Mucosa of stomach (tissue), 1 donor: Measurements from ENCODE around the gene TCAIM.
"Not testable (repeated sequence)": the region's sequence is repeated elsewhere in the genome, so short reads cannot be mapped to it uniquely, and the experiment has no call there.

Experiments used
- H3K27me3 ChIP-seq: one replicate; pipeline ENCODE4 v1.7.0; 2013; ENCODE audit warnings: mild to moderate bottlenecking, low read length; ENCODE audit not compliant: control insufficient read depth, insufficient read depth
- H3K36me3 ChIP-seq: one replicate; pipeline ENCODE4 v1.7.0; 2013; ENCODE audit warnings: low read length; ENCODE audit not compliant: control insufficient read depth, insufficient read depth
- H3K4me1 ChIP-seq: one replicate; pipeline ENCODE4 v1.7.0; 2013; ENCODE audit warnings: mild to moderate bottlenecking, low read length; ENCODE audit not compliant: control insufficient read depth, insufficient read depth
- H3K4me3 ChIP-seq: one replicate; pipeline ENCODE4 v1.7.0; 2013; ENCODE audit warnings: low read length
- H3K9ac ChIP-seq: one replicate; pipeline ENCODE4 v1.7.0; 2013; ENCODE audit warnings: mild to moderate bottlenecking, low read length, moderate library complexity
- H3K9me3 ChIP-seq: one replicate; pipeline ENCODE4 v1.7.0; 2013; ENCODE audit warnings: mild to moderate bottlenecking, low read length, moderate library complexity; ENCODE audit not compliant: control insufficient read depth
- donor health status: Pancreatic carcinoma.

Gene TCAIM

DNA sequence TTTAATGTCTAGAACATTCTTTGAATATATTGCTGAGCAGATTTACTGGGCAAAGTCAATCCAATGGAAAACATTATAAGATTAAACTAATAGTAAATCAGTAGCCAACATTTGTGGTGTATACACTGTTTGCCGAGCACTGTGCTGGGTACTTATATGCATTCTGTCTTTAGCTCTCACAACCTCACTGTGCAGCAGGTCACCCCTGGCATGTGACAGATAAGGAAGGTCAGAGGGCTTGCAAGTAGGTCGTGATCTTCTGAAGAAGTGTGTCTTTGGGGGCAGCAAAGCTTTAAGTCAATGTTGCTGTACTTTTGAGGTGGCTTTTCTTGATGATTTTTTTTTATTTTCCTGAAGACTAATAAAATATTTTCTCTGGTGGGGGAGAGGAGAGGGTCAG, 62.2 kb downstream of the TCAIM start:
- H3K4me1 ChIP-seq = no peaks in the 10 kb centered on the region
- no peaks in the 10 kb centered on the region for H3K36me3 ChIP-seq
- no peaks in the 10 kb centered on the region for H3K27me3 ChIP-seq
- H3K9ac ChIP-seq = no peak overlapping the region
- no peak overlapping the region for H3K4me3 ChIP-seq
- H3K9me3 ChIP-seq = no peaks in the 10 kb centered on the region

DNA sequence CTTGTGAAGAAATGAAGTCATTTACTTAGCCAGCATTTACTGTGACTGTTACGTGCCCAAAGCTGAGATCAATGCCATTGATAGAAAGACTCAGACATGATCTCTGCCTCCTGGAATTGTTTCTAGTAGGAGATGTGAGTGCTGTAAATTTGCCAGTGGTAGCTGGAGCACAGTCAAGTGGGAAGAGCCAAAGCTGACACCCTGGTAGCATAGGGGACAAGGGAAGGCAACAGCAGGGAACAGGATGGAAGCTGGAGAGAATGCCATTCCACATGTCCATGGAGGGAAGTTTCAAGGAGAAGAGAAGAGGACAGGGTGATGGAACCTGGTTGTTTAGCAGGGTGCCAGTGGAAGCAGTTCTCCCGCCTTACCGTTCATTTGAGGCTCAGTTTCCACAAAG, 64.0 kb downstream of the TCAIM start:
- H3K4me1 ChIP-seq = no peaks in the 10 kb centered on the region
- H3K27me3 ChIP-seq = no peaks in the 10 kb centered on the region
- H3K9me3 ChIP-seq = no peaks in the 10 kb centered on the region
- no peak overlapping the region for H3K9ac ChIP-seq
- H3K4me3 ChIP-seq = no peak overlapping the region
- no peaks in the 10 kb centered on the region for H3K36me3 ChIP-seq

DNA sequence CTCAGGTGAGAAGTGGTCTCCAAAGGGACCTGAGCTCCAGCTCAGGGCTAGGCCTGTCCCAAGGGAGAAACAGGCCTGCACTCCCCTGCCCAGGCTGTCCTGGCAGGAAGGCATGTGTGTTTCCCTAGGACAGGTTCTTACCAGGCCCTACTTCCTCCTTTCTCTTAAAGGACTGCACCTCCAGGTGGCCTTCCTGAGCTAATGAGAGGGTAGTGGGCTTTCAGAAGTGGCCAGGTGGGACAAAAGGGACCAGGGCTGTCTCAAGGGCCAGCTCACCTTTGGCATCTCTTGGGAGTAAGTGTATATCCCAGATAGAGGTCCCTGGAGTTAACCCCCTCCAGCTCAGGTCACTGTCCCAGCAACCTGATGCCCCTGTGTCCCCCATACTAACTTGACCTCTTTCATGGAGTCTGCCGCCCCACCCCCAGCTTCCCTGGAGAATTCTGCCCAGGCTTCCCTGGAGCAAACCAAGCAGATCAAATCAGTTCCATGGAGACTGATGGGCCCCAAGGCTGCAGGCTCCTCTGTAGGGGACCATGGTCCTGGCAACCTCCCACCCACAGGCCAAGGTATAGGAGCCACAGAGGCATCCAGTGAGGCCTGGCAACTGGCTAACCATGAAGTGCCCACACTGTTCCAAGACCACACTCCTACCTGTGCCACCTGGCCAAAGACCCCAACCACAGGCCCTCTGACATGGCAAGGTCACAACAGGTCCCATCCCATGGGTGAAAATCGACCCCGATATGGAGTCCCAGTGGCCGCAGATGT, 71.3 kb downstream of the TCAIM start:
- no peak overlapping the region for H3K4me3 ChIP-seq
- no peaks in the 10 kb centered on the region for H3K36me3 ChIP-seq
- H3K9ac ChIP-seq = no peak overlapping the region
- no peaks in the 10 kb centered on the region for H3K27me3 ChIP-seq
- no peaks in the 10 kb centered on the region for H3K4me1 ChIP-seq
- H3K9me3 ChIP-seq = no peaks in the 10 kb centered on the region

DNA sequence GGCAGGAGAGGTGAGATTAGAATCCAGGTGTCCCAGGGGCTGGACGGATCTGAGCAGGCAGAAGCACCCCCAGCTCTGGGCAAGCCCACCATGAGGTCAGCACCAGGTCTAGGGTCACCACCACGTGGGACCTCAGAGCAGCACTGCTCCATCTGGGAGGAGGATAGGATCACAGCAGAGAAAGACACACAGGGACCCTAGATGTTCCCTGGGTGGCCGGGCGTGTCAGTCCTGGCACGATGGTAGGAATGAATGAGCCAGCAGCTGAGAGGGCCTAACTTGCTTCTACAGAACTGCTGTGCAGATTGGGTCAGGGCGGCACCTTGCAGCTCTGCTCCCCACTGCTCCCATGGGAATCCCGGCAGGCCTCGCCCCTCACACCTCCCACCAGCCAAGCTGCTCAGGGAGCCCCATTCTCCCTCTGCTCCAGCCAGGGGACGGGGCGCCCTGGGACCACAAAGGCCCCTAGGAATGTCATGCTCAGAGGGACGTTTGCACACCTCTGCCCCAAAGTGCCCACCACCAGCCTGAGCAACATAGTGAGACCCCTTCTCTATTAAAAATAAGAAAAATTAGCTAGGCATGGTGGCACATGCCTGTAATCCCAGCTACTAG, 72.6 kb downstream of the TCAIM start:
- Histone ChIP-seq H3K9ac (no peak overlapping the region), H3K4me3 (no peak overlapping the region), H3K9me3 (no peaks in the 10 kb centered on the region), H3K4me1 (no peaks in the 10 kb centered on the region), H3K36me3 (no peaks in the 10 kb centered on the region), H3K27me3 (no peaks in the 10 kb centered on the region)

DNA sequence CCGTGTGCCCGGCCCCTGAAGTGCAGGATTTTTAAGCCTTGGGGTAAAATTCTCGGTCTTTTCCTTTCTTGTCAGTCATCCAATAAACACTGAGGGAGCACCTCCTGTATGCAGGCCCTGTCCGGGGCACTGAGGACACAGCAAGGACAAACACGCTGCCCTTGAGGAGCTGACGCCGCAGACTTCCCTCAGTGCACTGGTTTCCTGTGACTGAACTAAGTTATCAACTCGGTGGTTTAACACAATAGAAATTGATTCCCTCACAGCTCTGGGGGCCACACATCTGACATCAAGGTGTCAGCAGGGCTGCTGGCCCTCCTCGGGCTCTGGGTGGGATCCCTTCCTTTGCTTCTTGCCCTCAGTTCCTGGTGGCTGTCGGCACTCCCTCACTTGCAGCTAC, 73.8 kb downstream of the TCAIM start:
- no peaks in the 10 kb centered on the region for H3K4me1 ChIP-seq
- no peaks in the 10 kb centered on the region for H3K36me3 ChIP-seq

DNA sequence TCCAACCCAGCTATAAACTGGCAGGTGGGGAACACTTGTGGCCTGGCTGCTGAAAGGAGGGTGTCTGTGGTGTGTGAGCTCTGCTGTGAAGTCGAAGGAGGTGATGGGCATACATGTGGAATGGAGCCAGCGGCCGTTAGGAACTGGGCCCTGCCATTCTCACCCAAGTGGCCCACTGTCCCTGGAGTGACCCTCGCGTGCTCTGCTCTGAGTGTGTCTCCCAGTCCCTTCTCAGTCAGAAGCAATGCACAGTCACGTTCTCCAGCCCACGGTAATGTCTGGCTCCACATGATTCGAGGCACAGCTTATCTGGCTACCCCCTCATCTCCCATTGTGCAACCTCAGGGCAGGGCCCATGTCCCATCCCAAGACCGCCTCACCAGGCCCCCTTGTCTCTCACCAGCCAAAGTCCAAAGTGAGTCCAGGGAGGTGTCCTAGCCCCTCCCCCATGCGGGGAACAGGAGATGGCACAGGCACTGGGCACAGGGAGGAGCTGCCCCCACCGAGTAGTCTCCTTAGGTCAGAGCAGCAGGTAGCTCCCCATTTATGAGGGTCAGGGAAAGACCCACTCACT, 76.0 kb downstream of the TCAIM start:
- no peaks in the 10 kb centered on the region for H3K27me3 ChIP-seq
- no peak overlapping the region for H3K4me3 ChIP-seq
- no peaks in the 10 kb centered on the region for H3K9me3 ChIP-seq
- no peaks in the 10 kb centered on the region for H3K36me3 ChIP-seq
- no peaks in the 10 kb centered on the region for H3K4me1 ChIP-seq
- H3K9ac ChIP-seq = no peak overlapping the region

More for the DNA sequence above, 73.8 kb downstream of the TCAIM start:
- Histone ChIP-seq H3K4me3 (no peak overlapping the region), H3K27me3 (no peaks in the 10 kb centered on the region), H3K9me3 (no peaks in the 10 kb centered on the region), H3K9ac (no peak overlapping the region)

DNA sequence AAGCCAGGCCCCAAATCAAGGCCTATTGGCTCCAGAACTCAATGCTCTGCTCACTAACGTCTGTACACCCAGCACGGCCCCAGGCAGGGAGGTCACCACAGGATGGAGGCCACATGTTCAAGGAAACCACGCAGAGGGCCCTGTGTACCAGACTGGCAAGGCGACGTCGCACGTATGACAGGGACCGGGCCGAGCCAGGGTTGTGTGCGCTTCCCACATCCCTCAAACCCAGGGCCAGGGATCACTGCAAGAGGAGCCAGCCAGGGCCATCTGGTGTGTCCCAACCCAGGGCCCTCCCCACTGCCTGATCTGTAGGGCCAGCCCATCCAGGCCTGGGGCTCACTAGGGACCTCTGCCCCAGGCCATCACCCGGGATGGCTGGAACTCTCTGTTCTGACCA, 76.9 kb downstream of the TCAIM start:
- Histone ChIP-seq H3K27me3 (no peaks in the 10 kb centered on the region), H3K36me3 (no peaks in the 10 kb centered on the region)

DNA sequence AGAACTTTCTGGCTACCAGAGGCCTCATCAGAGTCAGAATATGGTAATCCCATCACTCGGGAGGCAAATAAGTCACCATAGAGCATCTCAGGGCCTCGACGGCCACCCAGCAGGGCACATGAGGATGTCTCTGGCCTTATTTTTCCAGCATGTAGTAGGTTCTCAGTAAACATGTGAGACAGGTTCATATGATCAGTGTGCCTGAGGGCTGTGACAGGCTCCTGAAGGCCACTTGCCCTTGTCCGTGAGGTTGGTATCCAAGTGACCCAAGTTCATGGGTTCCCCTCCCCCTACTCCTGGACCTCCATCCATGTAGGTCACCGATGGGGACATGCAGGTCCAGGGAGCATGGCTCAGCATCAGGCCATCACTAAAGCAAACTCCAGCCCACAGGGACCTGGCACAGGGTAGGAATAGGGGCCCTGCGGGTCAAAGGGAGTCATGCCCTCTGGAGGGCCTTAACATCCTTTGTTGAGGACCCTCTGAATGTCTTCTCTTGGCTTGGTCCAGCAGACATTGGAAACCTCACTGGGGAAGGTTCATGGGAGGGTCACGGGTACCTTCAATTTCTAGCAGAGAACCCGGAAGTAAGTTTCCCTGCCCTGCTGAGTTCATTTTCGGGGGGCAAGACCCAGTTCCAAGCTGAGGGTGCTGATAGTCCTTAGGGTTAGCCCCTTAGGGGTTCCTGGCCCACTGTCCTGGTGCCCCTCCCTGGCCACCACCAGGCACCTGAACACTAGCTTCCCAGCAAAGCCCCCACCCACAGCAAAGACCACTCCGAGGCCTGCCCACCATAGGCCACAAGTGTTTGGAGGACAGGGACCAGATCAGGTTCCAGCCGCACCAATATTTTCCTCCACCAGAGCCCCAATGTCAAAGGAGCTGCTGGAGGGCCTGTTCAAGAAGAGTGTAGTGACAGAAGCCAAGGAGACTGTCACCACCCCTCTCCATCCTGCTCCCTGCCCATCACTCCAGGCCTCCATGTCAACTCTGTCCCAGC, 77.8 kb downstream of the TCAIM start:
- Histone ChIP-seq H3K27me3 (no peaks in the 10 kb centered on the region), H3K36me3 (no peaks in the 10 kb centered on the region), H3K9ac (no peak overlapping the region), H3K4me1 (no peaks in the 10 kb centered on the region), H3K4me3 (no peak overlapping the region), H3K9me3 (no peaks in the 10 kb centered on the region)

More for the DNA sequence above, 76.9 kb downstream of the TCAIM start:
- Histone ChIP-seq H3K4me3 (no peak overlapping the region), H3K4me1 (no peaks in the 10 kb centered on the region), H3K9ac (no peak overlapping the region), H3K9me3 (no peaks in the 10 kb centered on the region)

DNA sequence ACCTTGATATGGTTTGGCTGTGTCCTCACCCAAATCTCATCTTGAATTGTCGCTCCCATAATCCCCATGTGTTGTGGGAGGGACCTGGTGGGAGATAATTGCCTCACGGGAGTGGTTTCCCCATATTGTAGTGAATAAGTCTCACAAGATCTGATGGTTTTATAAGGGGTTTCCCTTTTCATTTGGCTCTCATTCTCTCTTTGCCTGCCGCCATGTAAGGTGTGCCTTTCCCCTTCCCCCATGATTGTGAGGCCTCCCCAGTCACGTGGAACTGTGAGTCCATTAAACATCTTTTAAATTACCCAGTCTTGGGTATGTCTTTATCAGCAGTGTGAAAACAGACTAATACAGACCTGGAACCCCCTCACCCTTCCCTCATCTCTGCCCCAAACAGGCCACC, 79.6 kb downstream of the TCAIM start:
- not testable (repeated sequence) for H3K27me3 ChIP-seq, H3K4me1 ChIP-seq, H3K4me3 ChIP-seq, H3K9me3 ChIP-seq, H3K9ac ChIP-seq, H3K36me3 ChIP-seq

DNA sequence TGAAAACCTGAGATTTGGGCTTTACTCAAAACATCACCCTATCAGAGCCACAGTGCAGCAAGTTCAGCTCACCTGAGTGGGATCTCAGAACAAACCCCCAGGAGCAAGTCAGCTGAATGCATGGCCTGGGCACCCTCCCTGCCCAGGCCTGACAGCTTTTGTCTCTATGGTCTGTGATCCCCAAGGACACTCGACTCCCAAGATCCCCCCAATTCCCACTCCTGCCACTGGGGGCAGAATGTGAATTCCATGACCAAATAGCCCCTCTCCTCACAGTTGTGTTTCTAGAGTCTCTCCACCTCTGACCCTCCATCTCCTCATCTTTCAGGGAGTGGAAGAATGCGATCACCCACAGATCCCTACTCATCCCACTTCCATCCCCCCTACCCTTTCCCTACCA, 80.0 kb downstream of the TCAIM start:
- no peak overlapping the region for H3K4me3 ChIP-seq
- H3K27me3 ChIP-seq = no peaks in the 10 kb centered on the region
- no peaks in the 10 kb centered on the region for H3K9me3 ChIP-seq

DNA sequence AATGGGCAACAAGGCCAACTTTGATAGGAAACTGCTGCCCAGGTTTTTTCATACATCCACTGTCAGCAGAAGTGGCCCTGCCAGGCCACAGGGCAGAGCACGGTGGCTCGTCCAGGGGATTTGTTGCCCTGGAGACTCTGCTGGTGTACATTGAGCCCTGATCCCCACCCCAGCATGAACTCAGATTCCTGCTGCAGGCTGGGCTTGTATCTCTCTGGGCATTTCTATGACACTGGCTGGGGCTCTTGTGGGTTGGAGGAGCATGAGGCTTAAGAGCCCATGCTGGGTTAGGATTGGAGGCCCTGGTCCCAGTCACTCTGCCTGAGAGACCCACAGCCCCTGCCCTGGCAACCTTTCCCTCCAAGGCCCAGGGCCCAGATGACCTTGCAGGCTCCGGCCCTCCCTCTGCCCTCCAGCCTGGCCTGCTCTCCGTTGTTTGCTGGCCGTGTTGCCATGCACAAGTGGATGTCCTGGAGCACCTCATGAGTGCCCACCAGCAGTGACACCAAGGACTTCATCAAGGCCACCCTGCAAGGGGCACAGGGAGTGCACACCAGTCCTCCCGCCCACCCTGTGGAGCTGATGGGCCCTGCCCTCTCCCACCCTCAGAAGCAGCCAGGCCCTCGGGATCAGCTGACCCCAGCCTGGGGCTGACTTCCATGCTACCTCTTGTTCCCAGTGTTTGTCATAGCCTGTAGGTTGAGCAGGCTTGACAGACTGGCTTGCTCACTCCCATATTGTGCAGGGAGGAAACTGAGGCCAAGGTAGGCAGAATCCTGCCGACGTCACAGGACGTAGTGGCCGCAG, 80.8 kb downstream of the TCAIM start:
- H3K27me3 ChIP-seq = no peaks in the 10 kb centered on the region
- H3K9ac ChIP-seq = no peak overlapping the region
- H3K4me1 ChIP-seq = no peaks in the 10 kb centered on the region
- no peaks in the 10 kb centered on the region for H3K9me3 ChIP-seq
- no peaks in the 10 kb centered on the region for H3K36me3 ChIP-seq
- H3K4me3 ChIP-seq = no peak overlapping the region

More for the DNA sequence above, 80.0 kb downstream of the TCAIM start:
- Histone ChIP-seq H3K9ac (no peak overlapping the region), H3K4me1 (no peaks in the 10 kb centered on the region), H3K36me3 (no peaks in the 10 kb centered on the region)
